CD8-positive, alpha-beta memory T cell (primary cell): ENCODE data around the gene CARF. TPM values are rescaled to one million over a fixed set of nuclear protein-coding genes. Genes with fewer than 3 reads are reported as not detected.

ENCODE experiments used
- CTCF ChIA-PET: fragments of 350-600 bp; sonication (Branson Sonifier 250); formaldehyde crosslinking; loops from one replicate; lab custom pipeline; 2021; ENCODE audit warnings: antibody characterized with exemption; lab: Charles Lee
- POLR2A ChIA-PET: fragments of 350-600 bp; sonication (Branson Sonifier 250); formaldehyde crosslinking; loops from one replicate; lab custom pipeline; 2021; ENCODE audit warnings: antibody characterized with exemption; lab: Charles Lee
- DNase-seq, 5 donors: peaks; one replicate each; pipeline versions ENCODE4 v3.0.0 to v3.0.0-alpha.2; 2020 to 2022; ENCODE audit warnings: mixed read lengths in 1 of 5
- H3K27ac ChIP-seq: one replicate; pipeline ENCODE4 v1.7.0; 2013; ENCODE audit warnings: low read depth, mild to moderate bottlenecking, low read length, moderate library complexity
- H3K27me3 ChIP-seq: 2 replicates; pipeline ENCODE4 v1.7.0; 2013; ENCODE audit warnings: low read length, mild to moderate bottlenecking; ENCODE audit not compliant: insufficient read depth, poor library complexity, severe bottlenecking
- H3K36me3 ChIP-seq: 2 replicates; pipeline ENCODE4 v1.7.0; 2013; ENCODE audit warnings: mild to moderate bottlenecking, low read length, moderate library complexity; ENCODE audit not compliant: insufficient read depth
- H3K4me1 ChIP-seq: 2 replicates; pipeline ENCODE4 v1.7.0; 2013; ENCODE audit warnings: mild to moderate bottlenecking, low read length, moderate library complexity; ENCODE audit not compliant: insufficient read depth
- H3K4me3 ChIP-seq: 2 replicates; pipeline ENCODE4 v1.7.0; 2013; ENCODE audit warnings: mild to moderate bottlenecking, low read length
- H3K9me3 ChIP-seq: 2 replicates; pipeline ENCODE4 v1.7.0; 2013; ENCODE audit warnings: mild to moderate bottlenecking, low read length
- H3K27ac Mint-ChIP-seq, 8 donors: one replicate each; pipeline ENCODE4 v1.8.0; 2020 to 2021; ENCODE audit warnings: mixed read lengths in 8 of 8, mild to moderate bottlenecking in 6 of 8, inconsistent platforms in 3 of 8, moderate library complexity in 3 of 8
- H3K27me3 Mint-ChIP-seq, 2 donors: one replicate each; pipeline ENCODE4 v1.8.0; 2020 to 2021; ENCODE audit warnings: mixed read lengths in 2 of 2, mild to moderate bottlenecking in 1 of 2, moderate library complexity in 1 of 2
- H3K36me3 Mint-ChIP-seq, 3 donors: one replicate each; pipeline ENCODE4 v1.8.0; 2020 to 2021; ENCODE audit warnings: mixed read lengths in 3 of 3, inconsistent platforms in 1 of 3, mild to moderate bottlenecking in 1 of 3
- H3K4me1 Mint-ChIP-seq, 3 donors: one replicate each; pipeline ENCODE4 v1.8.0; 2020 to 2021; ENCODE audit warnings: mixed read lengths in 3 of 3, inconsistent platforms in 1 of 3, mild to moderate bottlenecking in 1 of 3
- H3K4me3 Mint-ChIP-seq, 7 donors: one replicate each; pipeline ENCODE4 v1.8.0; 2020 to 2021; ENCODE audit warnings: mixed read lengths in 7 of 7, mild to moderate bottlenecking in 6 of 7, moderate library complexity in 4 of 7, inconsistent platforms in 2 of 7
- H3K9me3 Mint-ChIP-seq, 5 donors: one replicate each; pipeline ENCODE4 v1.8.0; 2020 to 2022; ENCODE audit warnings: mixed read lengths in 5 of 5, mild to moderate bottlenecking in 3 of 5, moderate library complexity in 2 of 5, inconsistent platforms in 1 of 5
- polyA plus RNA-seq: library from polyadenylated mRNA; unstranded; fragments of 300-500 nt; fragmentation: Illumina TruSeq; gene quantifications from one replicate; pipeline ENCODE4 v1.2.3, GENCODE V29; 2021
- total RNA-seq, 2 experiments: library from RNA; stranded (reverse); gene quantifications; one replicate each; pipeline ENCODE4 v1.2.3, GENCODE V29; 2021

CARF gene
- total and polyA plus RNA-seq, 3 experiments from 2014 or later, result 3.1 to 5.5 (median 4.2) TPM

GRCh38 chr2:203003716-203004115 lies 91.6 kb downstream of the CARF start:
- Mint-ChIP-seq H3K27ac (peak overlapping the region in 1 of 8 donors; percentile 38), H3K4me1 (no peaks in the 10 kb centered on the region), H3K27me3 (peaks cover 10 to 25% of the 10 kb centered on the region in 2 donors)

GRCh38 chr2:203014456-203015199 lies 102.6 kb downstream of the CARF start, which contains the start of gene NBEAL1:
Gene NBEAL1 (plus strand): TSS chr2:203014875. CDS start chr2:203016385, 1,510 bp downstream.
- Histone ChIP-seq H3K9me3 (no peaks in the 10 kb centered on the region), H3K27ac (peak within 1 kb of the TSS; percentile 80), H3K27me3 (no peaks in the 10 kb centered on the region), H3K4me1 (peaks cover 26% of the 10 kb centered on the region), H3K36me3 (no peaks in the 10 kb centered on the region), H3K4me3 (peak within 1 kb of the TSS; percentile 79)
- no peaks in the 10 kb centered on the region for H3K9me3 Mint-ChIP-seq
- peaks cover 0 to 8% (median 0%) of the 10 kb centered on the region in 3 donors for H3K36me3 Mint-ChIP-seq
- peak within 1 kb of the TSS; percentile 89 to 98 (median 92) for H3K4me3 Mint-ChIP-seq
- H3K27me3 Mint-ChIP-seq, result peaks cover 0 to 4% of the 10 kb centered on the region in 2 donors
- ChIA-PET CTCF (interaction anchor here (1.2 kb wide), 1 partner anchor 8 kb away, joined by 3 read pairs; no protein-coding TSS in a partner anchor), POLR2A (interaction anchor here (0.6 to 1.5 kb wide), 2 partner anchors 103 to 379 kb away, joined by 3 to 5 read pairs; partner anchors contain the start of genes CARF, FAM117B and WDR12)
- peaks cover 34 to 57% (median 46%) of the 10 kb centered on the region in 3 donors for H3K4me1 Mint-ChIP-seq
- H3K27ac Mint-ChIP-seq, result peak within 1 kb of the TSS; percentile 92 to 99 (median 98)
- peak; percentile 94 to 98 (median 97) for DNase-seq

More at GRCh38 chr2:203003716-203004115, 91.6 kb downstream of the CARF start:
- Histone ChIP-seq H3K9me3 (no peaks in the 10 kb centered on the region), H3K4me1 (no peaks in the 10 kb centered on the region), H3K27me3 (no peaks in the 10 kb centered on the region), H3K27ac (no peak overlapping the region), H3K36me3 (no peaks in the 10 kb centered on the region), H3K4me3 (no peak overlapping the region)
- no peak for DNase-seq
- peaks cover 0 to 3% (median 0%) of the 10 kb centered on the region in 5 donors for H3K9me3 Mint-ChIP-seq
- ChIA-PET POLR2A (no interaction called here), CTCF (no interaction called here)
- peaks cover 0 to 7% (median 0%) of the 10 kb centered on the region in 3 donors for H3K36me3 Mint-ChIP-seq
- no peak overlapping the region for H3K4me3 Mint-ChIP-seq

GRCh38 chr2:203016716-203017115 lies 104.6 kb downstream of the CARF start:
- H3K9me3 Mint-ChIP-seq, result no peaks in the 10 kb centered on the region
- Histone ChIP-seq H3K27me3 (no peaks in the 10 kb centered on the region), H3K36me3 (no peaks in the 10 kb centered on the region), H3K27ac (no peak overlapping the region), H3K4me1 (peaks cover 26% of the 10 kb centered on the region), H3K9me3 (no peaks in the 10 kb centered on the region), H3K4me3 (no peak overlapping the region)
- H3K27ac Mint-ChIP-seq, result peak overlapping the region in 4 of 8 donors; percentile 24 to 68 (median 64)
- H3K4me1 Mint-ChIP-seq, result peaks cover 34 to 60% (median 46%) of the 10 kb centered on the region in 3 donors
- no peaks in the 10 kb centered on the region for H3K27me3 Mint-ChIP-seq
- ChIA-PET CTCF (no interaction called here), POLR2A (no interaction called here)
- peaks cover 0 to 8% (median 0%) of the 10 kb centered on the region in 3 donors for H3K36me3 Mint-ChIP-seq
- H3K4me3 Mint-ChIP-seq, result peak overlapping the region in 6 of 7 donors; percentile 1 to 56 (median 24)
- DNase-seq, result no peak

GRCh38 chr2:203018181-203018580 lies 106.1 kb downstream of the CARF start:
- no peaks in the 10 kb centered on the region for H3K9me3 ChIP-seq
- Mint-ChIP-seq H3K4me3 (peak overlapping the region in 5 of 7 donors; percentile 3 to 52 (median 14)), H3K4me1 (peaks cover 34 to 58% (median 46%) of the 10 kb centered on the region in 3 donors), H3K9me3 (no peaks in the 10 kb centered on the region), H3K27me3 (no peaks in the 10 kb centered on the region), H3K36me3 (peaks cover 0 to 8% (median 0%) of the 10 kb centered on the region in 3 donors), H3K27ac (peak overlapping the region; percentile 14 to 86 (median 55))
- H3K4me1 ChIP-seq, result peaks cover 26% of the 10 kb centered on the region
- DNase-seq, result no peak
- H3K27ac ChIP-seq, result no peak overlapping the region
- H3K36me3 ChIP-seq, result no peaks in the 10 kb centered on the region
- CTCF ChIA-PET, result interaction anchor here (1.6 kb wide), 1 partner anchor 17 kb away, joined by 4 read pairs; no protein-coding TSS in a partner anchor
- H3K4me3 ChIP-seq, result no peak overlapping the region
- POLR2A ChIA-PET, result interaction anchor here (0.5 to 0.7 kb wide), 3 partner anchors 10 to 221 kb away, joined by 5 read pairs; partner anchors contain the start of gene CYP20A1
- no peaks in the 10 kb centered on the region for H3K27me3 ChIP-seq

- Mint-ChIP-seq H3K36me3 (peaks cover 0 to 6% (median 0%) of the 10 kb centered on the region in 3 donors), H3K9me3 (no peaks in the 10 kb centered on the region), H3K4me1 (peaks cover 30 to 53% (median 41%) of the 10 kb centered on the region in 3 donors), H3K27ac (peak overlapping the region in 3 of 8 donors; percentile 14 to 71 (median 61)), H3K27me3 (no peaks in the 10 kb centered on the region), H3K4me3 (no peak overlapping the region)
- H3K27ac ChIP-seq, result no peak overlapping the region
- no peaks in the 10 kb centered on the region for H3K36me3 ChIP-seq
- POLR2A ChIA-PET, result no interaction called here
- no peak for DNase-seq
- H3K27me3 ChIP-seq, result no peaks in the 10 kb centered on the region
- no peak overlapping the region for H3K4me3 ChIP-seq
- CTCF ChIA-PET, result no interaction called here
- H3K9me3 ChIP-seq, result no peaks in the 10 kb centered on the region
- H3K4me1 ChIP-seq, result peaks cover 20% of the 10 kb centered on the region
Observed at GRCh38 chr2:203019142-203019541, 107.1 kb downstream of the CARF start.

GRCh38 chr2:203021991-203022390 lies 109.9 kb downstream of the CARF start:
- Mint-ChIP-seq H3K36me3 (no peaks in the 10 kb centered on the region), H3K27ac (no peak overlapping the region), H3K4me3 (no peak overlapping the region), H3K4me1 (peaks cover 19 to 31% (median 28%) of the 10 kb centered on the region in 3 donors), H3K27me3 (no peaks in the 10 kb centered on the region), H3K9me3 (no peaks in the 10 kb centered on the region)
- H3K27me3 ChIP-seq, result no peaks in the 10 kb centered on the region
- POLR2A ChIA-PET, result no interaction called here
- no peak overlapping the region for H3K4me3 ChIP-seq
- no peak for DNase-seq
- peaks cover 10% of the 10 kb centered on the region for H3K4me1 ChIP-seq
- H3K9me3 ChIP-seq, result no peaks in the 10 kb centered on the region
- H3K36me3 ChIP-seq, result no peaks in the 10 kb centered on the region
- CTCF ChIA-PET, result interaction anchor here (1.2 kb wide), 1 partner anchor 8 kb away, joined by 3 read pairs; the partner anchor contains the start of gene NBEAL1
- no peak overlapping the region for H3K27ac ChIP-seq

GRCh38 chr2:203022751-203023150 lies 110.7 kb downstream of the CARF start:
- no peaks in the 10 kb centered on the region for H3K9me3 Mint-ChIP-seq
- ChIA-PET CTCF (interaction anchor here (1.2 kb wide), 1 partner anchor 9 kb away, joined by 3 read pairs; the partner anchor contains the start of gene NBEAL1), POLR2A (no interaction called here)
- H3K36me3 Mint-ChIP-seq, result no peaks in the 10 kb centered on the region
- no peak overlapping the region for H3K27ac ChIP-seq
- H3K4me1 ChIP-seq, result peaks cover 8% of the 10 kb centered on the region
- H3K27ac Mint-ChIP-seq, result peak overlapping the region in 1 of 8 donors; percentile 80
- no peak overlapping the region for H3K4me3 ChIP-seq
- H3K27me3 ChIP-seq, result no peaks in the 10 kb centered on the region
- no peaks in the 10 kb centered on the region for H3K9me3 ChIP-seq
- no peak overlapping the region for H3K4me3 Mint-ChIP-seq
- no peaks in the 10 kb centered on the region for H3K27me3 Mint-ChIP-seq
- H3K36me3 ChIP-seq, result no peaks in the 10 kb centered on the region
- no peak for DNase-seq
- H3K4me1 Mint-ChIP-seq, result peaks cover 18 to 25% (median 24%) of the 10 kb centered on the region in 3 donors
